Esophagus muscularis mucosa (tissue), 4 donors: ENCODE data around the gene ADAT3.

Source experiments
- CTCF ChIP-seq, 3 experiments: fragments of 200-600 bp in 2 of 3; fragments of 450-650 bp in 1 of 3; sonication (generic) in 2 of 3; IDR thresholded peaks; one replicate each; pipeline ENCODE4 v1.5.1; 2017 to 2019; ENCODE audit warnings: antibody characterized with exemption in 3 of 3, mild to moderate bottlenecking in 2 of 3, moderate library complexity in 1 of 3
- EP300 ChIP-seq: sonication (generic); formaldehyde crosslinking; IDR thresholded peaks from one replicate; pipeline ENCODE4 v1.6.1; 2017; ENCODE audit warnings: antibody characterized with exemption
- POLR2A ChIP-seq: fragments of 450-650 bp; IDR thresholded peaks from one replicate; pipeline ENCODE4 v1.6.1; 2017; ENCODE audit warnings: antibody characterized with exemption, moderate library complexity, mild to moderate bottlenecking, low read depth
- POLR2AphosphoS5 ChIP-seq, 2 donors: sonication (generic); formaldehyde crosslinking; IDR thresholded peaks; one replicate each; pipeline ENCODE4 v1.6.1; 2017; ENCODE audit warnings: antibody characterized with exemption in 2 of 2

- TF ChIP-seq CTCF (IDR thresholded peaks at IDR 0.05) = no peak
- TF ChIP-seq EP300 = no peak
- TF ChIP-seq POLR2A = no peak
- peak in 1 of 2 donors; percentile 12 for TF ChIP-seq POLR2AphosphoS5 (IDR thresholded peaks at IDR 0.05)
Observed at GRCh38 chr19:1901940-1902404, 3.2 kb upstream of the ADAT3 start.
